ENCODE data around the gene TRAPPC5. TPM values are rescaled to one million over a fixed set of nuclear protein-coding genes. Genes with fewer than 3 reads are reported as not detected.

TRAPPC5 gene
- total and polyA plus RNA-seq, 8 donors = 4.5 to 203 (median 18.8) TPM

DNA sequence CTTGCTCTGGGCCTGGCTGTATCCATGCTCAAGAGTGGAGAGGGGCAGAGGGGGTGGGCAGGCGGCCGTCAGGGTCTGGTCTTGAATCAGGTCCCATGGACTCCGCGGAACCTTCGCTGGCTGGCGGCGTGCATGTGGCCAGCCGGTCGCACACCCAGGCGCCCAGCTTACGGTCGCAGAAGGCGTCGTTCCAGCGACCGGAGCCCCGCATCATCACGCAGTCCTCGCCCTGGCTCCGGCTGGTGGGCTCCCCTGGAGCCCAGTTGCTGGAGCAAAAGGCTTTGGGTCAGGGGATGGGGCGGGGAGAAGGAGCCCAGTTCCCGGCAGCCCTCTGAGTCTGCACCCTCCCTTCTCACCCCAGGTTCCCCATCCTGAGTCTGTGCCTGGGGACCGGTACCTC lies 8.5 kb downstream of the TRAPPC5 start:
- intact Hi-C loops (cut with DNase I; ENCODE audit: low total_unique reads) = loop anchor here (10.0 kb wide), 1 partner anchor 114 kb away; no protein-coding TSS in a partner anchor
- no peak for DNase-seq
- TF ChIP-seq POLR2A (IDR thresholded peaks at IDR 0.05) (no peak), EP300 (IDR thresholded peaks at IDR 0.05) (no peak), POLR2AphosphoS5 (IDR thresholded peaks at IDR 0.05) (no peak)
- TF ChIP-seq, protein P1, sequence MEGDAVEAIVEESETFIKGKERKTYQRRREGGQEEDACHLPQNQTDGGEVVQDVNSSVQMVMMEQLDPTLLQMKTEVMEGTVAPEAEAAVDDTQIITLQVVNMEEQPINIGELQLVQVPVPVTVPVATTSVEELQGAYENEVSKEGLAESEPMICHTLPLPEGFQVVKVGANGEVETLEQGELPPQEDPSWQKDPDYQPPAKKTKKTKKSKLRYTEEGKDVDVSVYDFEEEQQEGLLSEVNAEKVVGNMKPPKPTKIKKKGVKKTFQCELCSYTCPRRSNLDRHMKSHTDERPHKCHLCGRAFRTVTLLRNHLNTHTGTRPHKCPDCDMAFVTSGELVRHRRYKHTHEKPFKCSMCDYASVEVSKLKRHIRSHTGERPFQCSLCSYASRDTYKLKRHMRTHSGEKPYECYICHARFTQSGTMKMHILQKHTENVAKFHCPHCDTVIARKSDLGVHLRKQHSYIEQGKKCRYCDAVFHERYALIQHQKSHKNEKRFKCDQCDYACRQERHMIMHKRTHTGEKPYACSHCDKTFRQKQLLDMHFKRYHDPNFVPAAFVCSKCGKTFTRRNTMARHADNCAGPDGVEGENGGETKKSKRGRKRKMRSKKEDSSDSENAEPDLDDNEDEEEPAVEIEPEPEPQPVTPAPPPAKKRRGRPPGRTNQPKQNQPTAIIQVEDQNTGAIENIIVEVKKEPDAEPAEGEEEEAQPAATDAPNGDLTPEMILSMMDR (IDR thresholded peaks at IDR 0.05) = no peak

DNA sequence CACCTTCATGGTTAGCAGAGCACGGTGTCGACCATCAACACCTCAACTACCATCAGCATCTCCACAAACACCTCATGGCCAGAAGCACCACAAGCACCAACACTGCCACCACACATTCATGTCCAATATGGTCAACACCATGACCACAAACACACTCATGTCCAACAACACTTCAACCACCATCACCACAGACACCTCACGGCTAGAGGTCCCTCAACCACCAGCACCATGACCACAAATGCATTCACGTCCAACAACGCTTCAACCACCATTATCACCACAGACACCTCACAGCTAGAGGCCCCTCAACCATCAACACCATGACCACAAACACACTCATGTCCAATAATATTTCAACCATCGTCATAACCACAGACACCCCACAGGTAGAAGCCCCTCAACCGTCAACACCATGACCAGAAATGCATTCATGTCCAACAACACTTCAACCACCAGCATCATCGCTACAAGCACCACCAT lies 10.2 kb downstream of the TRAPPC5 start:
- H3K4me3 ChIP-seq = no peak overlapping the region
- H3K27me3 ChIP-seq = peaks cover 0 to 30% (median 7%) of the 10 kb centered on the region in 3 donors
- TF ChIP-seq POLR2A (IDR thresholded peaks at IDR 0.05) (no peak), POLR2AphosphoS5 (IDR thresholded peaks at IDR 0.05) (no peak), EP300 (IDR thresholded peaks at IDR 0.05) (no peak)
- TF ChIP-seq, protein P1 (IDR thresholded peaks at IDR 0.05) = no peak
- no peaks in the 10 kb centered on the region for H3K36me3 ChIP-seq
- no peak overlapping the region for H3K27ac ChIP-seq
- H3K4me1 ChIP-seq = no peaks in the 10 kb centered on the region
- 68 to 83% (median 74%) methylated on average over 8 of the region's 8 CpGs for WGBS, 5 donors
- H3K9me3 ChIP-seq = no peaks in the 10 kb centered on the region
- intact Hi-C loops (cut with DNase I; ENCODE audit: low total_unique reads) = no loop called here
- DNase-seq = no peak

More for the DNA sequence above, 8.5 kb downstream of the TRAPPC5 start:
- peaks cover 0 to 20% (median 7%) of the 10 kb centered on the region in 3 donors for H3K27me3 ChIP-seq
- H3K4me3 ChIP-seq = no peak overlapping the region
- H3K4me1 ChIP-seq = no peaks in the 10 kb centered on the region
- WGBS, 5 donors = 14 to 41% (median 33%) methylated on average over 6 to 23 of the region's 23 CpGs
- no peaks in the 10 kb centered on the region for H3K9me3 ChIP-seq
- peaks cover 0 to 14% (median 11%) of the 10 kb centered on the region in 4 donors for H3K36me3 ChIP-seq
- no peak overlapping the region for H3K27ac ChIP-seq

DNA sequence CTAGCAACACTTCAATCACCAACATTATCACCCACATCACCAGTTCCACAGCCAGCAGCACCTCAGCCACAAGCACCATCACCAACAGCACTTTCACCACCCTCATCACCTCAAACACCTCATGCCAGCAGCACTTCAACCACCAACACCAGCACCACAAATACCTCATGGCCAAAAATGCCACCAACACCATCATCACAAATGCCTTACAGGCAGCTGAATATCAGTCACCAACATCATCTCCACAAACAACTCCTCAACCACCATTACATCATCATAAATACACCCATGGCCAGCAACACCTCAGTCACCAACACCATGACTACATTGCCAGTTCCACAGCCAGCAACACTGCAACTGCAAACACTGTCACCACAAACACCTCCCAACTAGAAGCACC lies 10.9 kb downstream of the TRAPPC5 start:
- DNase-seq = no peak
- H3K4me3 ChIP-seq = no peak overlapping the region
- no peaks in the 10 kb centered on the region for H3K9me3 ChIP-seq
- TF ChIP-seq POLR2A (IDR thresholded peaks at IDR 0.05) (no peak), POLR2AphosphoS5 (IDR thresholded peaks at IDR 0.05) (no peak), EP300 (IDR thresholded peaks at IDR 0.05) (no peak)
- TF ChIP-seq, protein P1 (IDR thresholded peaks at IDR 0.05) = no peak
- intact Hi-C loops (cut with DNase I; ENCODE audit: low total_unique reads) = no loop called here
- H3K27me3 ChIP-seq = peaks cover 0 to 33% (median 10%) of the 10 kb centered on the region in 3 donors
- H3K27ac ChIP-seq = no peak overlapping the region
- no peaks in the 10 kb centered on the region for H3K4me1 ChIP-seq
- H3K36me3 ChIP-seq = no peaks in the 10 kb centered on the region

DNA sequence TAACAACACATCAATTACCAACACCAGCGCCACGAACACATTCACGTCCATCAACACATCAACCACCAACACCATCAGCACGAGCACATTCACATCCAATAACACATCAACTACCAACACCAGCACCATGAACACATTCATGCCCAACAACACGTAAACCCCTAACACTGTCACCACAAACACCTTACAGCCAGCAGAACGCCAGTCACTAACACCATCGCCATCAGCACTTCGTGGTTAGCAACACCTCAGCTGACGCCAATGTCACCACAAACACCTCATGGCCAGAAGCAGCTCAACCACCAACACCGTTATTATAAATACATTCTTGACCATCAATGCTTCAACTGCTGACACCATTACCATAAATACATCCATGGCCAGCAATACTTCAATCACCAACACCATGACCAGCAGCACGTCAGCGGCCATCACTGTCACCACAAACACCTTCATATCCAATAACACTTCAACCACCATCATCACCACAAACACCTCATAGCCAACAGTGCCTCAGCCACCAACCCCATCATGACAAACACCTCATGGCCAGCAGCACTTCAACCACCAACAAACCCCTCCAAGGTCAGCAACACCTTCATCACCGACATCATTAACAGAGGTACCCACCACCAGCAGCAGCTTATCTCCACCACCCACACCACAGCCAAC lies 11.9 kb downstream of the TRAPPC5 start:
- Histone ChIP-seq H3K27me3 (peaks cover 0 to 43% (median 20%) of the 10 kb centered on the region in 3 donors), H3K4me1 (no peaks in the 10 kb centered on the region), H3K9me3 (no peaks in the 10 kb centered on the region), H3K36me3 (no peaks in the 10 kb centered on the region), H3K4me3 (no peak overlapping the region), H3K27ac (no peak overlapping the region)
- no peak for DNase-seq
- 68 to 78% (median 70%) methylated on average over 13 of the region's 13 CpGs for WGBS, 5 donors
- TF ChIP-seq POLR2AphosphoS5 (IDR thresholded peaks at IDR 0.05) = no peak
- TF ChIP-seq EP300 (IDR thresholded peaks at IDR 0.05) = no peak
- TF ChIP-seq, protein P1 (IDR thresholded peaks at IDR 0.05) = no peak
- TF ChIP-seq POLR2A (IDR thresholded peaks at IDR 0.05) = no peak
- intact Hi-C loops (cut with DNase I; ENCODE audit: low total_unique reads) = no loop called here

Measured in stomach (tissue), 9 donors.